ENCODE results near the gene SV2C. TPM values are rescaled to one million over a fixed set of nuclear protein-coding genes. Genes with fewer than 3 reads are reported as not detected.

Gene SV2C
- total RNA-seq, 4 donors from 2014 or later = 0.18 to 0.85 (median 0.27) TPM; not detected in 1

DNA sequence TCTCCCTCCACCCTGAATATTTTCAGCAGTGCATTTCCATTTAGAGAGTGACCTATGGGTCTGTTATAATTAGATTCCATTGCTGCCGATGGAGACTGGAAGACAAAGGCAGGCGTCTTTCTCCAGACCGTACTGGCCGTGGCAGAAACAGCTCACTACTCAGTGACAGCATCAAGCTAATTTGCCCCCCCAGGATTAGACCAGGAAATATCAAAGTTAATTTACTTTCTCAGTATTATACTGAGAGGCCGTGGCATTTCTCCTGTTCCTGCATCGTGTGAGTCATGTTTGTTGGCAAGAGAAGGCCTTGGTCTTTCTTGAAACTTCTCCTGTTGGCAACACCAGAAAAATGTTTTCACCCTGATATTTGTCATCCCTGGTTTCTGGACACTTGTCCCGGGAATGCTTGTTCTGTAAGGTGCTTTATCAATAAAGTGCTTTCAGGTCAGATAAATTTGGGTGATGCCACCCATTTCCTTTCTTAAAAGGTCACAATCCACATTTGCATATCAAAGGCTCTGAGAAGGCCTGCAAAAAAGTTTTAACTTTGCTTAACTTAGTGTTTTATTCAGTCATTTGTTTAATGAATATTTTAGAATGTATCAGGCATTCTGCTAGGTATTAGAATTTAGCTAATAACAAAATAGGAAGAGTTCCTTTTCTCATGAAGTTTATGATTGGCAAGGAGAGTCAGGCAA is 28.4 kb downstream of the SV2C start:
- TF ChIP-seq CTCF (IDR thresholded peaks at IDR 0.05) = no peak
- no peak for TF ChIP-seq POLR2A (IDR thresholded peaks at IDR 0.05)
- no peak for DNase-seq

GRCh38 chr5:76113103-76113502 is 29.9 kb downstream of the SV2C start:
- Histone ChIP-seq H3K9me3 (no peaks in the 10 kb centered on the region), H3K27me3 (no peaks in the 10 kb centered on the region), H3K27ac (no peak overlapping the region), H3K4me1 (peaks cover 0 to 6% (median 0%) of the 10 kb centered on the region in 4 donors), H3K4me3 (no peak overlapping the region), H3K36me3 (no peaks in the 10 kb centered on the region)
- no peak for TF ChIP-seq POLR2A (IDR thresholded peaks at IDR 0.05)
- TF ChIP-seq CTCF (IDR thresholded peaks at IDR 0.05) = no peak
- DNase-seq = no peak

More for the DNA sequence above, 28.4 kb downstream of the SV2C start:
- Histone ChIP-seq H3K27ac (no peak overlapping the region), H3K36me3 (no peaks in the 10 kb centered on the region), H3K9me3 (no peaks in the 10 kb centered on the region), H3K4me3 (no peak overlapping the region), H3K4me1 (peaks cover 0 to 6% (median 0%) of the 10 kb centered on the region in 4 donors), H3K27me3 (no peaks in the 10 kb centered on the region)

DNA sequence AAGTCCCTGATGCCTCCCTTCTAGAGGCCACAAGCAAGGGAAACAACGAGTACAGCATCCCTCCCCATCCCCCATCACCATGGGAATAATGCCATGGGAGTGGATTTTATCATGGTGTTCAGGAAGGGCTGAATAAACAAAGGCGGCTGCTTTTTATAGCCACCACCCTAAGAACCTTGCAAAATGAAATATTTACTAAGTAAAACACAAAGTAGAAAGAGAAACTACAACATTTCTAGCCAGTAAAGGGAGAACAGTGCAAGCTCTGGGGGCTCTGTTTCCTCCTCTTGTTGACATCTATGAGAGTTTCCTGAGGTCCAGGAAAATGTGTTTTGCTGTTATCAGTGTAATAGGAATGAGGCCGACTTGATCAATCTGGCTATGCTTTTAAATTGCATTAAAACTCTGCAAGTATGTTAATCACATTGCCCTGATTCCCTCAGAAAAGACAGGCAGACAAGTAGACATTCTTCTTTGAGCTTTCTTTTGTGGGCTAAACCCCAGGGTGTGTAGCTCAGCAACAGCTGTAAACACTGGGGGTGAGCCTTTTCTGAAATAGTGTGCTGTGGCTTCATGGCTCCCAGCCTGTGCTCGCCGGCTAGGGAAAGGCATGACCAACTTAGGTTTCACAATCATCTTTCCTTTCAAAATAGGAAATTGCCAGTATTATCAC is 31.1 kb downstream of the SV2C start:
- peak in 1 of 3 donors; percentile 54 for DNase-seq
- Histone ChIP-seq H3K27ac (no peak overlapping the region), H3K27me3 (no peaks in the 10 kb centered on the region), H3K9me3 (no peaks in the 10 kb centered on the region), H3K4me1 (peaks cover 0 to 6% (median 0%) of the 10 kb centered on the region in 4 donors), H3K36me3 (no peaks in the 10 kb centered on the region), H3K4me3 (no peak overlapping the region)
- TF ChIP-seq POLR2A (IDR thresholded peaks at IDR 0.05) (no peak), CTCF (IDR thresholded peaks at IDR 0.05) (no peak)

- no peak for TF ChIP-seq CTCF (IDR thresholded peaks at IDR 0.05)
- TF ChIP-seq POLR2A (IDR thresholded peaks at IDR 0.05) = no peak
- DNase-seq = no peak
Measured at GRCh38 chr5:76125346-76125745, 42.2 kb downstream of the SV2C start.

DNA sequence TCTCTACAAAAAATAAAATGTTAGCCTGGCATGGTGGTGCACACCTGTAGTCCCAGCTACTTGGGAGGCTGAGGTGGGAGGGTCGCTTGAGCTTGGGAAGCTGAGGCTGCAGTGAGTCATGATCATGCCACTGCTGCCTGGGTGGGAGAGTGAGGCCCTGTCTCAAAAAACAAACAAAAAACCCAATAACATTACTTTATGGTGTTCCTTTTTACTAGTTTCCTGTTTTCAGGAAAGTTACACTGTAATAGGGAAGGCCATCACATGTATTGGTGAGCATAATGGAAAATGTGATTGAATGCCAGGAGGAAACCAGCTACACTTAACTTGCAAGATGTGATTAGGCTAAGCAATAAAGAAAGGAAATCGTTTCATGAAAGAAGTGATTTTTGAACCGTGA is 42.7 kb downstream of the SV2C start:
- Histone ChIP-seq H3K4me1 (no peaks in the 10 kb centered on the region), H3K27me3 (no peaks in the 10 kb centered on the region), H3K36me3 (no peaks in the 10 kb centered on the region), H3K4me3 (no peak overlapping the region), H3K9me3 (no peaks in the 10 kb centered on the region), H3K27ac (no peak overlapping the region)
- no peak for DNase-seq
- TF ChIP-seq CTCF (IDR thresholded peaks at IDR 0.05) = no peak
- no peak for TF ChIP-seq POLR2A (IDR thresholded peaks at IDR 0.05)

More at GRCh38 chr5:76125346-76125745, 42.2 kb downstream of the SV2C start:
- Histone ChIP-seq H3K27ac (no peak overlapping the region), H3K36me3 (no peaks in the 10 kb centered on the region), H3K4me1 (no peaks in the 10 kb centered on the region), H3K27me3 (no peaks in the 10 kb centered on the region), H3K4me3 (no peak overlapping the region), H3K9me3 (no peaks in the 10 kb centered on the region)
